HuH-7.5 (cell line): ENCODE results near the gene KRT33B.
"Not testable (repeated sequence)": the region's sequence is repeated elsewhere in the genome, so short reads cannot be mapped to it uniquely, and the experiment has no call there.

Experiments used
- DNase-seq: peaks from one replicate; pipeline ENCODE4 v3.0.0; 2011; ENCODE audit warnings: low spot score

Gene KRT33B

DNA sequence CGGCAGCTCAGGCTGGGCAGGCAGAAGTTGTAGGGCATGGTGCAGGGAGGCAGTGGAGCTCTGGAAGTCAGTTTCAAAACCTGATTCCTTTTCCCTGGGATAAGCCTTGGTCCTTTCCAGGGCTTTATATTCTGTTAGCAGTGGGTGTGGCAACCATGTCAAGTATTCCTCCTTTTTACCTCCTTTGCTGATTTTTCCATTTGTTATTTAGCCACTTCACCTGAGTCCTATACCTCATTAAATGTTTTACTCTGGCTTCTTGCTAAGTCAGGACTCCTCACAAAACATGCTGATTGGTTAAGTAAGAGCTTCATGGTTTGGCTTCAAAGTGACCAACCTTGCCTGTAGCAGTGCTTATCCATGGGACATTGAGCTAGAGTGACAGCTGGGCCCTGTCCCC lies at the start of gene KRT33B:
Gene KRT33B (minus strand): TSS at position 101 of the 400 bp plus-strand sequence. CDS start 63 bp downstream, at position 38.
- no peak for DNase-seq

DNA sequence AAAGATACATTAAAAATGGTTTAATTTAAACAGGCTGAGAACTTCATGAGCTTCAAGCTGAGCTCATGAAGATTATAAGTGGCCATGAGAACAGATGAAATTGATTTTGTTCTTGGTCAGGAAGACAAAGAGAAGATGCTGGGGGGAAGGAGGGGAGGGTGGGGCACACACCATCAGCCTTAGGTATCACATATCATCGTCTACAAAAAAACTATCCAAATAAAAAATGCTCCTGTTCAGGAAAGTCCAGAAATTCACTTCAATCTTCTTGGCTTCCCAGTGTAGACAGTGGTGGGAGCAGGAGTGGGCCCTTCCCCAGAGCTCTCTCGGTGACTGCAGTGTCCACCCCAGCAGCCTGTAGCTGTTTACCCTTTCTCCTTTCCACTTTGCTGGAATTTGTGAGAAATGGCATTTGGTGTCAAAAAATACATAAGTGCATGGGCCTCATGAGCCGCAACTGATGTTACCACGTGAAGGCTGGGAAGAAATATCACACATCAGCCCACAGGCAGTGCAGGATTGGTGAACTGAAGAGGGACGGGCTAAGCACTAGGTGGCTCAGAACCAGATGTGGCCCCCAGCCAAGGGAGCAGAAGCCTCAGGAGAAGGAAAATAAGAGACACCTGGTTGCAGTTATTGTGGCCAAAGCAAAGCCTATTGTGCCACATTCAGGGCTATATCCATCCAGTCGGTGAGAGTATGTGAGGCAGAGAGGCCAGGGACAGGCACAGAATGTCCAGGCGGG lies 48.7 kb upstream of the KRT33B start:
- no peak for DNase-seq

DNA sequence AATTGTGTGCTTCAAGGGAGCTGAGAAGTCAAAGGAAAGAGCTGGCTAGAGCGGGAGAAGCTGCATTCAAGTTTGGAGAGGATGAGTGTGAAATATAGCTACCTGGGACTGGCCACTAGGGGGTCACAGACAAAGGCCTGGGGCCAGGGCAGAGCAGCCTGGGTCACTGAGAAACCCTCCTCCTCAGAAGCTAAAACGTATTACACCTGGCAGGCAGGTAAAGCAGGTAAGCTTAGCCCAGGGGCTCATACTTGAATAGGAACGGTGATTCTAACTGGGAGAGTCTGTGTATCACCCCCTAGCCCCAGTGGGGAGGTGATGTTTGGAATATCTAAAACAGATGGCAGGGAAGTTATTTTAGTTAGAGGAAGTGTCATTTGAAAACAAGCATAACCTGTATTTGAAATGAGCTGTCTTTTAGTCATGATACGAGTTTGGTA lies 48.0 kb upstream of the KRT33B start:
- peak; percentile 45 for DNase-seq

DNA sequence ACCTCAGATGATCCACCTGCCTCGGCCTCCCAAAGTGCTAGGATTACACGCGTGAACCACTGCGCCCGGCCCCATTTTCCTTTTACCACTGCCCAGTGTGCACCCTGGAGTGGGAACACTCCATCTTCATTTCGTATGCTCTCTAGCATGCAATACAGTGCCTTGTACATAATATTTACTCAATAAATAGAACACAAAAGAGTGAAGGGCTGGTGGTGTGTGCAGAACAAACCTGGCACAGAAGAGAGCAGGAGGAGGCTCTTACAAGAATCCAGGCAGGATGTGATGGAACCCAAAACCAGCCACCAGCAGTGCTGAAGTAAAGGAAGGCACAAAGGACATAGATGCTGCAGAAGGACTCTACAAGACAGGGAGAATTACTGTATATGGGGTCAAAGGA lies 47.5 kb upstream of the KRT33B start:
- DNase-seq: no peak

DNA sequence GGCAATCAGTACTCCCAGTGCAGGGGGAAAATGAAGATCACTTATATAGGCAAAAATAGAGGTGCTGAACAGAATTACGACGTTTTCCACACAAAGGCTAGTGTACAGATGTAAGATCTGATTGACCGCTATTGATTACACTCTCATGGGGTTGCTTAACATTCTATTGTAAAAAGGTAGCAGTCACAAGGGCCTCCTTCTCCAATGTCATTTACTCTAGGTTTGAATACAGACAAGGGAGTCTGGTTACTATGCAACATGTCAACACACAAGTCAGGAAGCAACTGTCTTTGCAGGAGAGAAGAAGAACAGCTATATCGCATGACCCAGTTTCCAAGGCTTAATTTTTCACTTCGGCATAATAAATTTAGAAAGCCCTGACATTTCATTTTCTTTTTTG lies 46.9 kb upstream of the KRT33B start:
- peak; percentile 36 for DNase-seq

DNA sequence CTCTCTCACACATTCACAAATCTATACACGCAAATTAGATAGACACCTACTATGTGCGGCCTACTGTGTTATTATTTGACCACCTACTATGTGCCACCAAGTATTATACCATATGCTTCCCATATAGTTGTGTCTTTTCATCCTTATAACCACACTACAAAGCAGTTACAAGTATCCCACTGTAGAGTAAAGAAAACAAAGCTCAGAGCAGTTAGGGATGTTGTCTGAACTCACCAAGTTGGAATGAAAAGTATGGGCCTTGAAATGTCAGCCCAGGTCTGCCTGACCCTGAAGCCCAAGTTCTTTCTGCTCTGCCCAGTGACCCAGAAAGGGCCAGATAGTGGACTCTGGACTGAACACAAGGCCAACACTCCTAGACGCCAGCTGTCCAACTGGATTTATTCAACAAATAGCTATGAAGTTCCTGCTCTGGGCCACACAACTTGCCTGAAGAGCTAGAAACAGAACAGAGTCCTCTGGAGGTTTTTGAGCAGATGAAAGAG lies 46.3 kb upstream of the KRT33B start:
- DNase-seq: no peak

DNA sequence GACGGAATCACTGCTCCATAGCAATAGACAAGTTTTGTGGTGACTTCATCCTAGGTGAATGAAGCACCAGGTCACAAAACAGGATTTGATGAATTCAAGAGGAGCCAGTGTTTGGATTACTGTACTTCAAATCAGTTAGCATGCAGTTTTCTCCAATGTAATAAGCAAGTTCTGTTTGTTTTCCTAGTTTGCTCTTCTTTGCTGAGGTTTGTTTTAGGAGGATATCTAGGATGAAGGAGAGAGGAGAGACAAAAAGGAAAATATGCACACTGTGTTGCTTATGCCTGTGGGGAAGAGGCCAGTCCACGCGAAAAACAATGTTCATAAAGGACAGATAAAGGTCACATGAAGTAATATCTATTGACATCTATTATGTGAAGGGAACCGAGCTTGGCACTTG lies 45.8 kb upstream of the KRT33B start:
- no peak for DNase-seq

DNA sequence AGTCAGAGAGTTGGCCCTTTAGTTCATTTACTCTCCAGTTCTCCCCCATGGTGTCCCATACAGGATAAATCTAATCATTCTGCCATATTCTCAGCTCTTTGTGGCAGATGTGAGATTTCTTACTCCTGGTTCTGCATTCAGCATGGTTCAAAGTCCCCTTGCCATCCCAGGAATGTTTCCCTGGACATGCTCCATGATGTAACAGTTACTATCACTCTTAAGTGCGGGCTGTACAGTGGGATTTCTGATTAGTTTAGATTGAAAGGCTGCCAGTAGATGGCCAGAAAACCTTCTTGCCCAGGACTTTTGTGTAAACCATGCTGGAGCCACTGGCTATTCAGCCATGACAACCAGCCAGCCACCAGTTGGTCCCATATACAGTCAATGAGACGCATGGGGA lies 44.4 kb upstream of the KRT33B start:
- DNase-seq: no peak

DNA sequence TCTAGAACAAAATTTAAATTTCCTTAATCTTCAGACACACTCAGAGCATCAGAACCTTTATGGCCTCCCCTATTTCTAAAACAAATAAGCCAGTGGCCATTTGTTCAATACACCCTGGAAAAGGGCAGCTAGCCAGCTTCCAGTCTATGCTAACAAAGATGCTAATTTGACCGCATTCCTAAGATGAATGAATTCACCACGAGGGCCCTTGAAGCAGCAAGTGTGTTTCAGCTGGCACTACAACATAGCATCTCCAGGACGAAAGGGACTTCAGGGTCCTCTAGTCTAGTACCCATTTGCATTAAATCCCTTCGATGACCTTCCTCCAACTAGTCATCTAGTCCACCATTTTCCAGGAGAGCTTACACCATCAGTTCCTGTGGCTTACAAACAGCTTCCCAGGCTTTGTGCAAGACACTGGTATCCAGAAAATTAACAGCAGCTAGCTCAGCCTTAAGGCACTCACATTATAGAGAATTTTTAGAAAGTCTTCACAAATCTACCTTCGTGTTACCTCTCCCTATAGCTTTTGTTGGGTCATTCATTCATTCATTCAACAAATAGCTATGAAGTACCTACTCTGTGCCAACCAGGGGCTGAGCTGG lies 43.8 kb upstream of the KRT33B start:
- DNase-seq: no peak

DNA sequence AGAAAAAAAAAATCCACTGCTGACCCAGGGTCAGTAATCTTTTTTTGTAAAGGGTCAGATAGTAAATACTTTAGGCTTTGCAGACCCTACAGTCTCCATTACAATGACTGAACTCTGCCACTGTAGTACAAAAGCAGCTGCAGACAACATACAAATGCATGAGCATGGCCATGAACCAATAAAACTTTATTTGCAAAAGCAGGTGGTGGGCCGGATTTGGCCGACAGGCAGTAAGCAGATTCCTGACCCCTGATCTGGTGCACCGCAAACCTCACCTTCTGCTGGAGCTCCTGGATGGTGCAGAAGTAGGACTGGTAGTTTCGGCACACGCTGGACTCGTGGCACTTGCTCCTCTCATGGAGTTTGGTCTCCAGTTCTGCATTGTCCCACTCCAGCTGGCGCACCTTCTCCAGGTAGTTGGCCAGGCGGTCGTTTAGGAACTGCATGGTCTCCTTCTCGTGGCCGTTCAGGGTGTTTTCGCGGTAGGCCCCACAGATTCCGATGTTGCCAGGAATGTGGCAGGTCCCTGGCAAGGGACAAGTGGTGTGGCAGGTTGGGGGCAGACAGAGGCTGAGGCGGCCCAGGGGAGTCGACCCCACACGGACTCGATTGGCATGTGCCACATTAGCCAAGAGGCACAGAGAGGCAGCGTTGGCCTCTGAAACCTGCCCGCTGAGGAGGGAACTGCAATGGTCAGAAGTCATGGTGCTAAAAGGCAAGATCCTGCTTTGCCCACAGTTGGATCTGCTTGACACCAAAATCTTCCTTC lies 41.6 kb upstream of the KRT33B start:
- DNase-seq: no peak

DNA sequence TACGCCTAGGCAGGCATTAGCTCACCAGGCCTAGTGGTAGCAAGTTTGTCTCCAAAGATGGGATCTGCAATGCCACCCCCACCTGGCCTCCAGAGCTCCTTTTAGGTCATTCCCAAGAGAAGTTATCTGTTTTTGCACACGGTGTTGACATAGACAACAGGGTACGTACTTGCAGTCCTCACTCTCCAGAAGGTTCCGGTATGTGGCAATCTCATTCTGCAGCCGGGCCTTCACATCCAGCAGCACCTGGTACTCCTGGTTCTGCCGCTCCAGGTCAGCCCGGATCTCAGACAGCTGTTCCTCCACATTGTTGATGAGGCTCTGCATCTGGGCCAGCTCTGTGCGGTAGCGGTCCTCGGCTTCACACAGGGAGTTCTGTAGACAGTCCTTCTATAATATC lies 37.6 kb upstream of the KRT33B start:
- DNase-seq: no peak

DNA sequence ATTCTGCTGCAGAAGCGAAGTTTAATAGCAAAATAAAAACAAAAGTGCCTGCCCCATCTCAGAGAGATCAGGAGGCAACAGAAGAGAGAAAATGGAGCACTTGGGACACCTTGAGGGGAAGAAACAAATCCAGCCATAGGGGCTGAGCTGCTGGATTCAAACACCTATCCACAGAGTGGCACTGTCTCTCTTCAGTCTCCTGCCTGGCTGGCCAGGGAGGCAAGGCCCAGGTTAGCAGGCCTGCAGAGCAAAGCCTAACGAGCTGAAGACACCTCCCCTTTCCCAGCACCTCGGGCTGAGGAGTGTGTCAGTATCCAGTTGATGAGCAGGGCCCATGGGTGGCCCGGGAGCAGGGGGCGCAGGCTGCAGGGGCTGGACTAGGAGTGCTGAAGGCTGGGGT lies 36.6 kb upstream of the KRT33B start:
- DNase-seq: no peak

DNA sequence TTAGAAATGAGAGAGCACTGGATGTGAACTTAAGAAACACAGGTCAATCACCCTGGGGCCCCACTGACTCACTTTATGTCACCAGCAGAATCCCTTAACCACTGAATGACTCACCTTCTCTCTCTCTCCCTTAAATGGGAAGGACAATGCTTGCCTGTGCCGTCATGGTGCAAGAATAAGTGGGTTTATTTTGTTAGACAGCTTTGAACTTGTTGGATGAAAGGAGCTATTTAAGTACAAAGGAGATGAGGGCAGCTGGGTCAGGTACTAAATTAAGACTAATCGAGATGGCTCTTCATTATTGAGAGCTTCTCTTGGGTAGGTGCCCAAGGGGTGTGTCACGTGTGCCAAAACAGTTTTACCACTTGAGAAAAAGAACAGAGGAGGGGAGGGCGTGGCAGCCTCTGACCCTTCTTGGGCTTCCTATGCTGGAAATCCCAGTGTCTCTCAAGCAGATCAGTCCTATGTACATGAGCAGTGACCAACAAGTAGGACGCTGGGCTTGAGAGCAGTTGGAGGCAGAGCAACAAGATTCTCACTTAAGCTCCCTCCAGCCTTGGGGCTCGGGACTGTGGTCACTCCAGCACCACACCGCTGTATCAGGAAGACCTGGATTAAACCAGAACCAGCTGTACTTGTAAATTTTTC lies 34.5 kb upstream of the KRT33B start:
- DNase-seq: no peak

DNA sequence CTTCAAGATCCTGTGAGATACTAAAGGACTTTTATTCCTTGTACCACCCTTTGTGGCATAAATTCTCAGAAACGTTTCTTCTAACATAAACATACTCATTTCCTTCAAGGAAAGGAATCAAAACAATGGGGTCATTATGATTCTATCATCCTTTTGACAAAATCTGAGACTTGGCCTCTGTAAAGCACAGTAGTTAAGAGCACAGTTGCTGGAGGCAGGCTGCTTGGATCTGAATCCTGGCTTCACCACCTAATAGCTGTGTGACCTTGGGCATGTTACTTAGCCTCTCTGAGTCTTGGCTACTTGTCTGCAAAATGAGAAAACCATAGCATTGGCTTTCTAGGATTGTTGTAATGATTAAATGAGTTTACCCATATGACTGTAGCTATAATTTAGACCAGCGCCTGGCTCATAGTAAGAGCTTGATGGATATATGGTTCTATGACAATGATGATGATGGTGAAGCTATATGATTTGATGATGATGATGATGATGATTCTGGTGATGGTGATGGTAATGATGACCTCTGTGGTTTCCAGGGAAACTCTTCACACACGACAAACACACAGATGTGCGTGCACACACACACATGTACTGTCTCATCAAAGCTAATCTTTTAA lies 33.9 kb upstream of the KRT33B start:
- DNase-seq: no peak

DNA sequence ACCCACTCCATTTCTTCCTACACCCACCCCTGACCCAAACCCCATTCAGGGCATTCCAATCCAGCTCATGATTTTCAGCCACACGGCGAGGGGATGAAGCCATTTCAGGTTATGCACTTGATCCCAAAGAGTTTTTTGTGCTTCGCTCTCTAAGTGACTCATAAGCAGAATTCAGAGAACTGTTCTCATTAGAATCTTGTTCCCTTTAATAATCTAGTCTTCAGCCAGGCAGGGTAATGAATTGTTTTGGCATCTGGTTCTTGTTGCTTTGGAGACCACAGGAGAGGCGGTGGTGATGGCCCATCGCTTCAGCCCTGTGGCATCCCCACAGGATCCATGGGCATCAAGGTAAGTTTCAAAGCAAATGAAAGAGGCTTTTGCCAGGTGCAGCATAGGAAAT lies 32.5 kb upstream of the KRT33B start:
- no peak for DNase-seq

DNA sequence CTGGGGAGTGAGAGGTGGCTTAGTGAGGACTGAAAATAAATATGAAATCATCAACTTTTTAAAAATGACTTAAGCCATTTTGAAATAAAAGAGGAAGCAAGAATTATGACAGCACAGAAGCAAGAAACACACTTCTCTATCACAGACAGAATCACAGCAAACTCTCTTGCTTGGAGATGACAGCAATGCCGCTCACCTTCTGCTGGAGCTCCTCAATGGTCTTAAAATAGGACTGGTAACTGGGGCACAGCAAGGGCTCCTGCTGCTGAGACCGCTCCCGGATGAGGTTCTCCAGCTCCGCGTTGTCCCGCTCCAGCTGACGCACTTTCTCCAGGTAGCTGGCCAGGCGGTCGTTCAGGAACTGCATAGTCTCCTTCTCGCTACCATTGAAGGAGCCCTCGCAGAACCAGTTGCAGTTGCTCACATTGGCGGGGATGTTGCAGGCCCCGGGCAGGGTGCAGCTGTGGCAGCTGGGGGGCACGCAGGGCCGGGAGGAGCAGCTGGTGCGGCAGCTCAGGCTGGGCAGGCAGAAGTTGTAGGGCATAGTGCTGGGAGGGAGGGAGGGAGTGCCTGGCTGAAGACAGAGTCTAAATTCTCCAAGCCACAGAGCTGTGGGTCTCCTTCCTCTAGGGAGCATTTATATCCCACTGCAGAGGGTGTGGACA lies 27.5 kb upstream of the KRT33B start, which contains the start of gene KRT31:
Gene KRT31 (minus strand): TSS at position 613 of the 665 bp plus-strand sequence. CDS start 69 bp downstream, at position 544.
- no peak for DNase-seq

DNA sequence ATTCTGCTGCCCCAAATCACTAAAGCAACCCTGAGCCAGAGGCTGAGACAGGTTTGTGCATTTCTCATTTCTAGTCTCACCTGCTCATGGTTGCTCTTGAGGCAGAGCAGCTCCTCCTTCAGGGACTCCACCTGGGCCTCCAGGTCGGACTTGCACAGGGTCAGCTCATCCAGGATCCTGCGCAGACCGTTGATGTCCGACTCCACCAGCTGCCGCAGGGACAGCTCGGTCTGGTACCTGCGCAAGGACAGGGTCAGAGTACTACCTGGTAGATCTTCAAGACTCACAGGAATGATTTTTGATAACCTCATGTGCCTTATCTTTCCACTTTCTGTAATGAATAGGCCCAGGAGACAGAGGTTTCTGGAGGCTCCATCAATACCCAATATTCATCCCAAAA lies 26.7 kb upstream of the KRT33B start:
- DNase-seq: no peak

DNA sequence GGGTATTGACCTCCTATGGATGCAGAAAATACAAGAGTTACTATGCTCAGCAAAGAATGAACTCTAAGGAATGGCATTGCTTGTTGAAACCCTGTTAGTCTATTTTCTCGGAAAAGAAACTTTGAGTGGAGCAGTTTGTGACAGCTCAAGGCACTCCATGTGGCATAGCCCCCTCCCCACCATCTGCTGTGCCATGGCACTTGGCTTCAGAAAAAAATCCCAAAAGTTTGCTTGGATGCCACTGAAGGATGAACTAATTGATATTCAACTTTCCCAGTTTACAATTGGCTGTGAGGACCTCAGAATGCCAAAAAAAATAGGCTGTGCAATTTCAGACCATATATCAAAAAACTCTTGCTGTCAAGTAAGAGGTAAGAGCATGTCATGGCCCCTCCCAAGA lies 26.0 kb upstream of the KRT33B start:
- no peak for DNase-seq

DNA sequence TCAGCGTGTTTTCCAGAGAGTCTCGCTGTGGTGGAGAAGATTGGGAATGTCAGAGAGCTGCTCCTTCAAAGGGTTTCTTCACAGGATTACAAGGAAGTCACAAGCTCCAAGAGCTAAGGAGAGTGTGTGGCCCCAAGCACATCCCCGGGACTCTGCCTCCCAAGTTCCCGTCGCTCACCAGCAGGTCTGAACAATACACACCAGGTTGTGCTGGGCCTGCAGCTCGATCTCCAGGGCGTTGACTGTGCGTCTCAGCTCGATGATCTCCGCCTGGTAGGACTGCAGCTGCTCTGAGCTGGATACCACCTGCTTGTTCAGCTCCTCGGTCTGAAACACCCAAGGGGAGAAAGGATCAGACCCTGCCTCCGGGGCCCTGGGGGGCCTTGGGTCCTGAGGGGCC lies 25.4 kb upstream of the KRT33B start:
- not testable (repeated sequence) for DNase-seq

DNA sequence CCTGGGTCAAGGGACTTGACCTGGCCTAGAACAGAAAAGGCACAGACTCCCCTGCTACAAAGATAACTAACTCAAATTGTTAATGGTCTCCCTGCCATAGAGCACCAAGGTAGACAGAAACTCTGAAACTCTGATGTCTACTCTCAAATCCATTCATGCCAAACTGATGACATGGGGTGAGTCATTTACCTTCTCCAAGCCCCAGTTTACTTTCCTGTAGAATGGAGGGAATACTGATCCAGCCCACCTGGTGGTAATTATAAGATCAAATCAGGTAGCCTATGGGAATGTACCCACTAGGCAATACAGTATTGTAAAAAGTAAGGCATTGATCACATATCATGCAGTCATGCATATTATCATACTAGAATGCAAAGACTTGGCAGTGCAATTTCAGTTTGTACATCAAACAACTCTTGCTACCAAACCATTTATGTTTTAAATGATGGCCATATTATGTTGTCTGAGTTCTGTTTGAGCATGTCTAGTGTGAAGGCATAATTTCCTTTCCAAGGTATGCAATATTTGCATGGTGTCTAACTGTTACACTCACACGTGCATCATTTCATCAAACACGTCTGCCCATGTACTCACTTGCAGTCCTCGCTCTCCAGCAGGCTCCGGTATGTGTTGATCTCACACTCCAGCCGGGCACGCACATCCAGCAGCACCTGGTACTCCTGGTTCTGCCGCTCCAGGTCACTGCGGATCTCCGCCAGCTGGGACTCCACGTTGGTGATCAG lies 24.8 kb upstream of the KRT33B start:
- DNase-seq: no peak

DNA sequence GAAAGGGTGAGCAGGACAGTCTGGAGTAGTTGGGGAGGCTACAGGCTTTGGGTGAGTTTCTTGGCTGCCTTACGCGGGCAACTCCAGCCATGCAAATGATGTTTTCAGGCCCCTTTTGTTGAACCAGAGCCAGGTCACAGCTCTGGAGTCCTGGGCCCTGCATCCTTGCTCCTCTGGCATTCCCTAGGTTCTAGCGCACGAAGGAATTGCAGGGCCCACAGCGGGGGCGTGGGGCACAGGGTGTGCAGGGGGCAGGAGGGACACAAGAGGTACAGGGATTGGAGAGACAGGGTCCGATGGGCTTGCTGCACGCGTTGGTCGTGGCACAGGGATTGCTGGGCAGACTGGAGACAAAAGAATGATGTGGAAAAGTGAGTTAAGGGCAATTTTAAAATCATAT lies 24.2 kb upstream of the KRT33B start:
- no peak for DNase-seq
